HG03064 (cell line): ENCODE measurements around the gene TRIP13.
"Not testable (repeated sequence)": the region's sequence is repeated elsewhere in the genome, so short reads cannot be mapped to it uniquely, and the experiment has no call there.

Experiments
- ATAC-seq: cut with Tn5 transposase; IDR thresholded peaks from one replicate; pipeline ENCODE4 v1.9.1; 2021; ENCODE audit warnings: low read depth; ENCODE audit not compliant: unreplicated experiment

The TRIP13 gene

GRCh38 chr5:892394-893136 lies at the start of gene TRIP13, which contains the start of gene BRD9:
Gene TRIP13 (plus strand): TSS chr5:892884. CDS start chr5:892999, 115 bp downstream.
Gene BRD9 (minus strand): TSS chr5:892801. CDS start chr5:892657, 144 bp downstream.
- peak; percentile 92 for ATAC-seq

GRCh38 chr5:843371-843770 lies 49.3 kb upstream of the TRIP13 start:
- ATAC-seq = not testable (repeated sequence)

GRCh38 chr5:843926-844325 lies 48.8 kb upstream of the TRIP13 start:
- not testable (repeated sequence) for ATAC-seq

GRCh38 chr5:844426-844825 lies 48.3 kb upstream of the TRIP13 start:
- not testable (repeated sequence) for ATAC-seq

- ATAC-seq = not testable (repeated sequence)
Measured at GRCh38 chr5:845031-845675, 47.5 kb upstream of the TRIP13 start.

GRCh38 chr5:845676-846601 lies 46.7 kb upstream of the TRIP13 start:
- not testable (repeated sequence) for ATAC-seq

- not testable (repeated sequence) for ATAC-seq
Measured at GRCh38 chr5:846602-847091, 46.0 kb upstream of the TRIP13 start.

- ATAC-seq = not testable (repeated sequence)
Measured at GRCh38 chr5:847212-847611, 45.5 kb upstream of the TRIP13 start.

GRCh38 chr5:847736-848135 lies 44.9 kb upstream of the TRIP13 start:
- not testable (repeated sequence) for ATAC-seq

GRCh38 chr5:848671-849111 lies 44.0 kb upstream of the TRIP13 start:
- no peak for ATAC-seq

- ATAC-seq = no peak
Measured at GRCh38 chr5:849651-850301, 42.9 kb upstream of the TRIP13 start.

GRCh38 chr5:850511-851006 lies 42.1 kb upstream of the TRIP13 start, which contains the start of gene ZDHHC11:
Gene ZDHHC11 (minus strand): TSS chr5:850986. CDS start chr5:850602, 384 bp downstream.
- no peak for ATAC-seq

- ATAC-seq = no peak
Measured at GRCh38 chr5:851076-851475, 41.6 kb upstream of the TRIP13 start.

- ATAC-seq = no peak
Measured at GRCh38 chr5:851553-851952, 41.1 kb upstream of the TRIP13 start.

- ATAC-seq = no peak
Measured at GRCh38 chr5:852018-852417, 40.7 kb upstream of the TRIP13 start.

- no peak for ATAC-seq
Measured at GRCh38 chr5:852431-853401, 40.0 kb upstream of the TRIP13 start.

- ATAC-seq = not testable (repeated sequence)
Measured at GRCh38 chr5:853416-854090, 39.1 kb upstream of the TRIP13 start.

GRCh38 chr5:854217-854616 lies 38.5 kb upstream of the TRIP13 start:
- ATAC-seq = no peak
